Loucy (cell line): Measurements from ENCODE around the gene OPRM1.

Source experiments
- CTCF ChIP-seq: fragments of 200-600 bp; sonication (generic); conservative IDR thresholded peaks from 2 replicates; pipeline ENCODE4 v1.5.1; 2014; ENCODE audit warnings: mild to moderate bottlenecking, antibody characterized with exemption, low read length
- EZH2phosphoT487 ChIP-seq: fragments of 200-600 bp; IDR thresholded peaks from 2 replicates; pipeline ENCODE4 v1.6.1; 2018; ENCODE audit warnings: antibody characterized with exemption, mild to moderate bottlenecking, moderate library complexity, borderline replicate concordance

DNA sequence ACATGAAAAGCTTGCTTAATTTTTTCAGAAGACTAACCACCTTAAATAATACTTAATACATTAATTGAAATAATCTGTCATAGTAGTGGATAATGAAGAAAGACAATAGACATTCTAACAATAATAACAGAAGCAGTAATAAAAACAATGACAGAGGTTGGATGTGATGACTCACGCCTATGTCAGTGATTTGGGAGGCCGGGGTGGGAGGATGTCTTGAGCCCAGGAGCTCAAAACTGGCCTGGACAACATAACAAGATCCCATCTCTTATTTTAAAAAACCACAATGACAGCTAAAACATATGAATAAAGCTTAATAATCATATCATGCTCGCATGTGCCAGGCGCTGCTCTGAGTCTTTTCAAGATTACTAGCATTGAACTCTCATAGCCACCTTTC is 212.1 kb downstream of the OPRM1 start:
- TF ChIP-seq CTCF, result no peak
- TF ChIP-seq EZH2phosphoT487, result no peak
